Loucy (cell line): ENCODE results near the gene SPINT3.

Experiments
- H2AFZ ChIP-seq: fragments of 200-600 bp; sonication (generic); 2 replicates; pipeline ENCODE4 v1.6.0; 2016; ENCODE audit warnings: antibody characterized with exemption, mild to moderate bottlenecking, low read length, moderate library complexity
- H3F3A ChIP-seq: fragments of 200-600 bp; 2 replicates; pipeline ENCODE4 v1.6.0; 2016; ENCODE audit warnings: antibody characterized with exemption, low read depth, mild to moderate bottlenecking
- H3K27me3 ChIP-seq: fragments of 200-600 bp; sonication (generic); 2 replicates; pipeline ENCODE4 v1.6.1; 2014; ENCODE audit warnings: low read length, mild to moderate bottlenecking; ENCODE audit not compliant: insufficient read depth, poor library complexity, severe bottlenecking
- H3K36me3 ChIP-seq: fragments of 200-600 bp; sonication (generic); 2 replicates; pipeline ENCODE4 v1.6.1; 2016; ENCODE audit warnings: low read length; ENCODE audit not compliant: insufficient read depth
- H3K4me1 ChIP-seq: fragments of 200-600 bp; sonication (generic); 2 replicates; pipeline ENCODE4 v1.5.1; 2014; ENCODE audit warnings: low read length, mild to moderate bottlenecking; ENCODE audit not compliant: insufficient read depth, poor library complexity, severe bottlenecking
- H3K4me2 ChIP-seq: fragments of 200-600 bp; sonication (generic); 2 replicates; pipeline ENCODE4 v1.6.0; 2014; ENCODE audit warnings: antibody characterized with exemption, low read length, low read depth, mild to moderate bottlenecking; ENCODE audit not compliant: poor library complexity, severe bottlenecking
- H3K4me3 ChIP-seq: fragments of 200-600 bp; sonication (generic); 2 replicates; pipeline ENCODE4 v1.5.1; 2014; ENCODE audit warnings: low read length, mild to moderate bottlenecking, mixed read lengths; ENCODE audit not compliant: poor library complexity, severe bottlenecking
- H3K79me2 ChIP-seq: fragments of 200-600 bp; sonication (generic); 2 replicates; pipeline ENCODE4 v1.6.1; 2014; ENCODE audit warnings: low read length; ENCODE audit not compliant: insufficient read depth
- H3K9ac ChIP-seq: fragments of 200-600 bp; sonication (generic); 2 replicates; pipeline ENCODE4 v1.6.0; 2014; ENCODE audit warnings: mild to moderate bottlenecking, low read depth, low read length, moderate library complexity; ENCODE audit not compliant: poor library complexity, severe bottlenecking
- H3K9me2 ChIP-seq: fragments of 200-600 bp; sonication (generic); replicated peaks from 2 replicates; pipeline ENCODE4 v1.6.1; 2016; ENCODE audit warnings: low read depth, low read length, mixed read lengths
- H3K9me3 ChIP-seq: fragments of 200-600 bp; sonication (generic); 2 replicates; pipeline ENCODE4 v1.6.1; 2014; ENCODE audit warnings: mild to moderate bottlenecking, antibody characterized with exemption, low read length, low read depth; ENCODE audit not compliant: insufficient read depth
- H4K20me1 ChIP-seq: fragments of 200-600 bp; sonication (generic); 2 replicates; pipeline ENCODE4 v1.6.0; 2014; ENCODE audit warnings: antibody characterized with exemption, low read length, mild to moderate bottlenecking; ENCODE audit not compliant: insufficient read depth, poor library complexity, severe bottlenecking
- EZH2phosphoT487 ChIP-seq: fragments of 200-600 bp; IDR thresholded peaks from 2 replicates; pipeline ENCODE4 v1.6.1; 2018; ENCODE audit warnings: antibody characterized with exemption, mild to moderate bottlenecking, moderate library complexity, borderline replicate concordance
- TF ChIP-seq, protein P1 (sequence below): fragments of 200-600 bp; sonication (generic); conservative IDR thresholded peaks from 2 replicates; pipeline ENCODE4 v1.5.1; 2014; ENCODE audit warnings: mild to moderate bottlenecking, antibody characterized with exemption, low read length

The SPINT3 gene

DNA sequence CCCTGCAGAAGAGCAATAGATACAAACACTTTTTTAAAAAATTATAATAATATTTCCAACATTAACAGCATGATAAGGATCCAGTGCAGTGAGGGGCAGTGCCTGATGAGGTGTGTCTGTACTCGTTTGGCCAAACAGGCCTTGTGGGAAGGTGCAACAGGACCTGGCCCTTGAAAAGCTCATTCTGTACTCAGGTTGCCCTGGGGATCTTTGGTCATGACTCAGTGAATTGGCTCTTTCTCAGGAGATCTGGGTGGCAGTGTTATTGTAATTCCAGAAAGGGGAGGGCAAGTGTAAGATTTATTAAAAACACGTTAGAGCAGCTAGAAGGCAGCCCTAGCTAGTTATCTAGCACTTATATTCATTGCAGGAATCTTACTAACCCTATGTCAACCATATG lies 2.9 kb upstream of the SPINT3 start:
- Histone ChIP-seq H4K20me1 (no peaks in the 10 kb centered on the region), H3K9ac (no peak overlapping the region), H3K9me3 (no peaks in the 10 kb centered on the region), H3K4me3 (no peak overlapping the region), H3K27me3 (no peaks in the 10 kb centered on the region), H3K79me2 (no peaks in the 10 kb centered on the region), H3K4me1 (no peaks in the 10 kb centered on the region), H2AFZ (no peak overlapping the region), H3K9me2 (no peaks in the 10 kb centered on the region), H3F3A (no peaks in the 10 kb centered on the region), H3K4me2 (no peak overlapping the region), H3K36me3 (no peaks in the 10 kb centered on the region)
- TF ChIP-seq, protein P1, sequence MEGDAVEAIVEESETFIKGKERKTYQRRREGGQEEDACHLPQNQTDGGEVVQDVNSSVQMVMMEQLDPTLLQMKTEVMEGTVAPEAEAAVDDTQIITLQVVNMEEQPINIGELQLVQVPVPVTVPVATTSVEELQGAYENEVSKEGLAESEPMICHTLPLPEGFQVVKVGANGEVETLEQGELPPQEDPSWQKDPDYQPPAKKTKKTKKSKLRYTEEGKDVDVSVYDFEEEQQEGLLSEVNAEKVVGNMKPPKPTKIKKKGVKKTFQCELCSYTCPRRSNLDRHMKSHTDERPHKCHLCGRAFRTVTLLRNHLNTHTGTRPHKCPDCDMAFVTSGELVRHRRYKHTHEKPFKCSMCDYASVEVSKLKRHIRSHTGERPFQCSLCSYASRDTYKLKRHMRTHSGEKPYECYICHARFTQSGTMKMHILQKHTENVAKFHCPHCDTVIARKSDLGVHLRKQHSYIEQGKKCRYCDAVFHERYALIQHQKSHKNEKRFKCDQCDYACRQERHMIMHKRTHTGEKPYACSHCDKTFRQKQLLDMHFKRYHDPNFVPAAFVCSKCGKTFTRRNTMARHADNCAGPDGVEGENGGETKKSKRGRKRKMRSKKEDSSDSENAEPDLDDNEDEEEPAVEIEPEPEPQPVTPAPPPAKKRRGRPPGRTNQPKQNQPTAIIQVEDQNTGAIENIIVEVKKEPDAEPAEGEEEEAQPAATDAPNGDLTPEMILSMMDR, result no peak
- no peak for TF ChIP-seq EZH2phosphoT487

DNA sequence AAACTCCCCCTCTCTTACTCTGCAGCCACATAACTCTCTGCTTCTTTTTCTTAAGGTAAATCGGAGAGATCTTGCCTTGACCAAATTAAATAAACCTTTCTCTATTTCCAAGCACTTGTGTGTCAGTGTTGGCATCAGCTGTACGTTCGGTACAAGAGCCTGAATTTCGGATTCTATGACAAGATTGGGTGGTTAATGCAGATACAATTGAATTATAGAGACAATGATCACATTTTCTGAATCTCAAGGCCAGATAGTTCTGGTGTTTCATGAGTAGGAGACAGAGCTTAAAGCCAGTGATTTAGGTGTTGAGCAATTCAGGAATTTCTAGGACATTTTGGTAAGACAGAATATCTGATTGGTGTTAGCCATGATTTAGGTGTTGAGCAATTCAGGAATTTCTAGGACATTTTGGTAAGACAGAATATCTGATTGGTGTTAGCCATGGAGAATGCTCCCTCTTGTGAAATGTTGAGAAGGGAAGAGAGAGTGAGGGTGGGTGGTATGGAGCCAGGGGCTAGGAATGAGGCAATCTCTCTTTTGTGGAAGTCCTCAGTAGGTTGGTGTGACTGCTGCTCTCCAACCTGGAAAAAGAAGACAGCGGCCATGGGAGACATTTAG lies 5.1 kb downstream of the SPINT3 start:
- no peak overlapping the region for H2AFZ ChIP-seq
- no peaks in the 10 kb centered on the region for H3K4me1 ChIP-seq
- no peaks in the 10 kb centered on the region for H3K27me3 ChIP-seq
- H3K4me2 ChIP-seq, result no peak overlapping the region
- H3K9me3 ChIP-seq, result no peaks in the 10 kb centered on the region
- no peaks in the 10 kb centered on the region for H3F3A ChIP-seq
- H3K9ac ChIP-seq, result no peak overlapping the region
- TF ChIP-seq, protein P1, result no peak
- TF ChIP-seq EZH2phosphoT487, result no peak
- H3K4me3 ChIP-seq, result no peak overlapping the region
- no peaks in the 10 kb centered on the region for H3K9me2 ChIP-seq
- no peaks in the 10 kb centered on the region for H3K79me2 ChIP-seq
- H3K36me3 ChIP-seq, result no peaks in the 10 kb centered on the region
- no peaks in the 10 kb centered on the region for H4K20me1 ChIP-seq

DNA sequence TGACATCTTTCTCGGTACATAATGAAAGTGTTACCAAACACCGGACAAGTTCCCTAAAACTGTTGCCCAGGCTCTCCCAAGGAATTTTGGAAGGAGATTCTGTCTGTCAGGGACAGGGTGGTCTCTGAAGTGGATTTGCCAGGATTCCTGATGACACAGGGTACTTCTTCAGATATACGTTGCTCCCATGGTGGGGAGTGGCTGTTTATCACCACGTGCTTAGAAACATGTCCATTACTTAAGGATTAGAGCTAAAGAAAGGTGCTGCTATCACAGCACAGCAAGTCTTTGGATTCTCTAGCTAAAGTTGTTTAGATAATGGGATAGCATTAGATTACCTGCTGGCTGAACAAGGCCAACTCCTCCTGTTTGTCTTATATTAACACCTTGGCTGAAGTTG lies 6.3 kb downstream of the SPINT3 start:
- Histone ChIP-seq H3K36me3 (no peaks in the 10 kb centered on the region), H3K9ac (no peak overlapping the region), H3K79me2 (no peaks in the 10 kb centered on the region), H3K27me3 (no peaks in the 10 kb centered on the region), H2AFZ (no peak overlapping the region), H4K20me1 (no peaks in the 10 kb centered on the region), H3K9me2 (no peaks in the 10 kb centered on the region), H3F3A (no peaks in the 10 kb centered on the region), H3K4me1 (no peaks in the 10 kb centered on the region), H3K4me3 (no peak overlapping the region), H3K9me3 (no peaks in the 10 kb centered on the region), H3K4me2 (no peak overlapping the region)
- TF ChIP-seq, protein P1, result no peak
- TF ChIP-seq EZH2phosphoT487, result no peak
